Omental fat pad (tissue), 4 donors: Measurements from ENCODE around the gene RABL6. TPM values are rescaled to one million over a fixed set of nuclear protein-coding genes. Genes with fewer than 3 reads are reported as not detected.
A peak's percentile ranks its signal among the peaks of the same experiment; 100 is the strongest.

Experiments
- ATAC-seq: fragments of 150-250 bp; one replicate; pipeline ENCODE4 v1.9.1; 2016; ENCODE audit warnings: mild to moderate bottlenecking, moderate library complexity; ENCODE audit not compliant: low FRiP score
- DNase-seq: peaks from one replicate; pipeline ENCODE4 v3.0.0-alpha.2; 2019; ENCODE audit warnings: low spot score
- CTCF ChIP-seq, 3 donors: fragments of 450-650 bp; IDR thresholded peaks; one replicate each; pipeline ENCODE4 v1.5.1; 2016 to 2017; ENCODE audit warnings: antibody characterized with exemption in 3 of 3, mild to moderate bottlenecking in 3 of 3, moderate library complexity in 2 of 3
- total RNA-seq, 4 donors: library from RNA; depleted of rRNA; stranded (reverse); fragments of >200 nt; gene quantifications; one replicate each; pipeline ENCODE4 v1.1.0, GENCODE V29; 2016

The RABL6 gene
- total RNA-seq, 4 donors from 2014 or later, result 33.7 to 46.9 (median 44.9) TPM

GRCh38 chr9:136857581-136858412 is 50.0 kb downstream of the RABL6 start:
- ATAC-seq, result no peak
- no peak for TF ChIP-seq CTCF (IDR thresholded peaks at IDR 0.05)
- DNase-seq, result no peak

DNA sequence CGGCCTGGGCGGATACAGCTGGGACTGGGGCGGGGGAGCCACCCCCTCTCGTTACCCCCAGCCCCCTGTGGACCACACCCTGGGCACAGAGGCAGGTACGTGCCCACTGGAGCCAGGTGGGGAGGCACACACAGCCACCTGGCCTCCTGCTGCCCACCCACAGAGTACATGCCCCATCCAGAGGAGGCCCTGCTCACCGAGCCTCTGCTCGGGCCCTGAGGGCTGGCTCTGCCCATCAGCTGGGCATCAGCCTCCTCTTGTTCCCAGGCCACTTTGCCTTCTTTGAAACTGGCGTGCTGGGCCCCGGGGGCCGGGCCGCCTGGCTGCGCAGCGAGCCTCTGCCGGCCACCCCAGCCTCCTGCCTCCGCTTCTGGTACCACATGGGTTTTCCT is 50.7 kb downstream of the RABL6 start:
- DNase-seq, result no peak

DNA sequence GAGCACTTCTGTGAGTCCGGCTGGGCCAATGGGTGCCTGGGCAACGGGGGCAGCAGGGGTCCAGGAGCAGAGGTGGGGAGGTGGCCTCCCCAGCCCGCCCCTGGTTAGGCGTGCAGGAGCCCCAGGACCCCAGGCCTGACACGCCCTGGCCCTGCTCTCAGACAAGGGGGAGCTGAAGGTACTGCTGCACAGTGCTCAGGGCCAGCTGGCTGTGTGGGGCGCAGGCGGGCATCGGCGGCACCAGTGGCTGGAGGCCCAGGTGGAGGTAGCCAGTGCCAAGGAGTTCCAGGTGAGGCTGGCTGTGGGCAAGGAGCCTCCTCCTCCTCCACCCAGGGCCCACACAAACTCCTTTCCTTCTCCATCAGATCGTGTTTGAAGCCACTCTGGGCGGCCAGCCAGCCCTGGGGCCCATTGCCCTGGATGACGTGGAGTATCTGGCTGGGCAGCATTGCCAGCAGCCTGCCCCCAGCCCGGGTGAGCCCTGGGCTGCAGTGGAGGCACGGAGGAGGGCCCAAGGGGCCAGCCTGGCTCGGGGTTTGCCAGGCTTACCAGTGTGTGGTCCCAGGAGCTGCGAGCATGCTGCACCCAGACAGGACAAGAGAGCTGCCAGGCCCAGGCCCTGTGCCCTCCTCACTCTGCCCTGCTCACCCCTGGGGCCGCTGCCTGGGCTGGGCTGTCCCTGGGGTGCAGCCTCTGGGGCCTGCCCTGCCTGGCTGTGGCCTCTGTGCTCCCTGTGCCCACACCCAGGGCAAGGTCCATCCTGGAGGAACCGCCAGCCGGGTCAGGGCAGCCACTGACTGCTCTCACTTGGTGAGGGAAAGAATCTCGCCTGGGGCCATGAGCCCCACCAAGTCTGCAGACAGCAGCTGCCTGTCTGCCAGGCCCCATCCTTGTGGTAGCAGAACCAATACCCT is 51.4 kb downstream of the RABL6 start:
- TF ChIP-seq CTCF (IDR thresholded peaks at IDR 0.05), result no peak
- no peak for DNase-seq
- peak; percentile 29 for ATAC-seq

More for the DNA sequence above, 50.7 kb downstream of the RABL6 start:
- ATAC-seq, result no peak
- no peak for TF ChIP-seq CTCF (IDR thresholded peaks at IDR 0.05)

DNA sequence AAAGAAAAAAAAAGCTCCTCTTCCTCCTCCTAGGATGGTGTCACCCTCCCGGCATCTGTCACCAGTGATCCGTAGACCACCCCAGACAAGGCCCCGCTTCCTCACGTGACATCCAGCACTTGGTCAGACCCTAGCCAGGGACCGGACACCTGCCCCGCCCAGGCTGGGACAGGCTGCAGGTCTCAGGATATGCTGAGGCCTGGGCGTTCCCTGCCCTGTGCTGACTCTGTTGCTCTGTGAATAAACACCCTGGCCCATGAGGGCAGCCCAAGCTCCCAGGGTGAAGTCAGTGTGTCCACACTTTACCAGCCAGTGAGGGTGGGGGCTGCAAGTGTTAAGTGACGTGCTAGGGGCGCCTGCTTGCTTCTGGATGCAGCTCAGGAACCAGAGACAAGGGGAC is 52.8 kb downstream of the RABL6 start:
- ATAC-seq, result no peak

DNA sequence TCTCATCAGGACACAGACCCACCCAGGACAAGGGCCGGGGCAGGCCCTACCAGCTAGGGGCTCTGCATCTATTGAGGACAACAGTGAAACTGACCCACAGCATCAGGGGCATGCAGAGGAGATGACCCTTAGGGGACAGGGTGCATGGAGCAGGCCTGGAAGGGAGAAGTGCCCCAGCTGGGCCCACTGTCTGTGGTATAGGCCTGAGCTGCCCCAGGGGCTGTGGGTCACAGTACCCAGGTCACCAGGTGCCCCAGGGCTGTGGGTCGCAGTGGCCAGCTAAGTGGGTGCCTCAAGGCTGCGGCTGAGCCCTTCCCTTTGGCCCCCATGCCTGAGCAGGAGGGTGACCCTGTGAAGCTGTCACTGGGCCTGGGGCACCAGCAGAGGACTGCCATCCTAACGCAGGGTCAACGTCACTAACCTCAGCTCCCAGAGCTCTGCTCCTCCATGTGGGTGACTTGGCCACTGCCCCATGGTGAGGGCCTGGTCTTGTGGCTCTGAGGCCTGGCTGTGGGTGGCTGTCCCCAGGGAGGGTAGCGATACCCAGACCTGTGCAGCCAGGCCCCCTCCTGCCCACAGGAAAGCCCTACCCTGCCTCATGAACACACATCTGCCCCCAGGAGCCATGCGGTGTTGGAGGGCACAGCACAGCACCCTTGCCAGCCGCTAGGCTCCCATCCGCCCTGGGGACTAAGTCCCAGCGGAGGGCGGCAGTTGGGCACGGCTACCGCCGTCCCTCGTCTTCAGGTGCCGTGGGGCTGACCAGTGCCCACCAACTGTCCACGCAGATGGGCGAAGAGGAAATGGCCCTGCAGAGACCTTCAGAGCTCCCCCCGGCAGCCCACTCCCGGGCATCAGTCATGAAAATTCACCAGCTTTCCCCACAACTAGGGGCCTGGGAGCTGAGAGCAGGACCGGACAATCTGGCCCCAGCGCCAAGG is 53.5 kb downstream of the RABL6 start:
- ATAC-seq (no peak), DNase-seq (no peak)
- no peak for TF ChIP-seq CTCF (IDR thresholded peaks at IDR 0.05)

More for the DNA sequence above, 52.8 kb downstream of the RABL6 start:
- DNase-seq, result no peak
- TF ChIP-seq CTCF (IDR thresholded peaks at IDR 0.05), result no peak

DNA sequence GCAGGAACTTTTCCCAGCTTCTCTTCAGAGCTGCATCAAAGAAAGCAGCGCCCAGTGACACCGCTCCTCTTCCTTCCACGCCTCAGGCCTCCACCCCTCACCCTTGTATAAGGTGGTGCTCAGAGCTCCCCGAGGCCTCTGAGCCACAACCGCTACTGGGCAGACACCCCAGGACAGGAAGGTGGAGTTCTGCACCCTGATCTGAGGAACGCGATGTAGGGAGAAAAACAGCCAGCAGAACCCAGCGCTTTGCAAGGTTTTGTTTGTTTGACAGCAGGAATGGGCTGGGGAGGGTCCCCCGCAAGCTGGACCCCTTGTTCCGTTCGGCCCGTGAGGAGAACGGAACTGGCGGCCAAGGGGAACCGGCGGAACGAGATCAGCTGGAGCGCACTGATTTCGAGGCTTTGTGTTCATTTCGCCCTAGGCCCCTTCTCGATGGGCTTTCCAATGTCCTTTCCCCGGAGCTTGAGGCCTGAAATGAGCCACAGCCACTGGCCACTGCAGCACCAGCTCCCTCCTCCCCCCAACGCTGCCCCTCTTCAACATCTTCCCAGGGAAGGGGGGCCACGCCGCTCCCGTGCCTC is 54.2 kb downstream of the RABL6 start:
- TF ChIP-seq CTCF (IDR thresholded peaks at IDR 0.05), result no peak
- ATAC-seq (no peak), DNase-seq (no peak)
